GM12873 (cell line): ENCODE results near the gene NT5M.

Experiments
- CTCF ChIP-seq: IDR thresholded peaks from 2 replicates; pipeline ENCODE4 v1.5.1; 2012; ENCODE audit warnings: low read depth, mild to moderate bottlenecking, moderate library complexity, low read length, control low read depth; ENCODE audit not compliant: insufficient read depth; ENCODE audit errors: missing control alignments

NT5M gene

GRCh38 chr17:17393976-17394375 lies 90.8 kb downstream of the NT5M start:
- TF ChIP-seq CTCF, result no peak

GRCh38 chr17:17394494-17394893 lies 91.3 kb downstream of the NT5M start:
- TF ChIP-seq CTCF, result no peak

GRCh38 chr17:17395246-17395802 lies 92.2 kb downstream of the NT5M start:
- no peak for TF ChIP-seq CTCF

- TF ChIP-seq CTCF, result no peak
These were observed 92.7 kb downstream of the NT5M start for GRCh38 chr17:17395885-17396284.
